Liver (tissue), 9 donors: ENCODE results near the gene HTD2. TPM values are rescaled to one million over a fixed set of nuclear protein-coding genes. Genes with fewer than 3 reads are reported as not detected.
A peak's percentile ranks its signal among the peaks of the same experiment; 100 is the strongest.

Source experiments
- DNase-seq: peaks from one replicate; pipeline ENCODE4 v3.0.0-alpha.2; 2017; ENCODE audit warnings: low spot score
- H3K27ac ChIP-seq, 2 donors: one replicate each; pipeline ENCODE4 v1.7.0; 2013; ENCODE audit warnings: inconsistent platforms in 2 of 2, low read length in 2 of 2, control low read depth in 1 of 2, low read depth in 1 of 2, mild to moderate bottlenecking in 1 of 2
- H3K27me3 ChIP-seq, 4 donors: one replicate each; pipeline versions ENCODE4 v1.6.1 to v1.7.0; 2013; ENCODE audit warnings: low read length in 3 of 4, inconsistent platforms in 1 of 4, mild to moderate bottlenecking in 1 of 4, moderate library complexity in 1 of 4; ENCODE audit not compliant: control insufficient read depth in 4 of 4, insufficient read depth in 4 of 4
- H3K36me3 ChIP-seq, 4 donors: one replicate each; pipeline versions ENCODE4 v1.6.1 to v1.7.0; 2013; ENCODE audit warnings: low read length in 3 of 4, mild to moderate bottlenecking in 3 of 4, low read depth in 1 of 4, moderate library complexity in 1 of 4; ENCODE audit not compliant: control insufficient read depth in 4 of 4, insufficient read depth in 3 of 4
- H3K4me1 ChIP-seq, 4 donors: one replicate each; pipeline versions ENCODE4 v1.6.1 to v1.7.0; 2013; ENCODE audit warnings: low read length in 3 of 4, mild to moderate bottlenecking in 3 of 4, moderate library complexity in 1 of 4; ENCODE audit not compliant: control insufficient read depth in 4 of 4, insufficient read depth in 4 of 4
- H3K4me3 ChIP-seq, 3 donors: one replicate each; pipeline versions ENCODE4 v1.6.1 to v1.7.0; 2013; ENCODE audit warnings: low read length in 3 of 3, control low read depth in 1 of 3, low read depth in 1 of 3, mild to moderate bottlenecking in 1 of 3
- H3K9ac ChIP-seq, 2 donors: one replicate each; pipeline ENCODE4 v1.7.0; 2013; ENCODE audit warnings: low read length in 2 of 2, mild to moderate bottlenecking in 2 of 2, moderate library complexity in 2 of 2, control low read depth in 1 of 2, low read depth in 1 of 2
- H3K9me3 ChIP-seq, 4 donors: one replicate each; pipeline versions ENCODE4 v1.6.1 to v1.7.0; 2013; ENCODE audit warnings: low read length in 3 of 4; ENCODE audit not compliant: control insufficient read depth in 4 of 4
- ATF3 ChIP-seq: IDR thresholded peaks from 2 replicates; pipeline ENCODE4 v1.6.1; 2016; ENCODE audit warnings: antibody characterized with exemption
- CTCF ChIP-seq: fragments of 150-350 bp; IDR thresholded peaks from 2 replicates; pipeline ENCODE4 v1.5.1; 2017; ENCODE audit warnings: improper control_type of control experiment, low read depth, low read length; ENCODE audit not compliant: missing input control
- EGR1 ChIP-seq, 2 donors: IDR thresholded peaks; 2 replicates each; pipeline ENCODE4 v1.6.1; 2016 to 2018; ENCODE audit warnings: antibody characterized with exemption in 2 of 2, low read depth in 2 of 2
- FOXA1 ChIP-seq: IDR thresholded peaks from 2 replicates; pipeline ENCODE4 v1.6.1; 2016; ENCODE audit warnings: antibody characterized with exemption
- FOXA2 ChIP-seq: IDR thresholded peaks from 2 replicates; pipeline ENCODE4 v1.6.1; 2016; ENCODE audit warnings: antibody characterized with exemption
- GABPA ChIP-seq, 2 donors: IDR thresholded peaks in 1 of 2; conservative IDR thresholded peaks in 1 of 2; 2 replicates each; pipeline ENCODE4 v1.6.1; 2016; ENCODE audit warnings: antibody characterized with exemption in 2 of 2, mild to moderate bottlenecking in 1 of 2, moderate library complexity in 1 of 2
- HNF4A ChIP-seq, 2 donors: conservative IDR thresholded peaks; 2 replicates each; pipeline ENCODE4 v1.6.1; 2016; ENCODE audit warnings: antibody characterized with exemption in 2 of 2, mild to moderate bottlenecking in 2 of 2
- HNF4G ChIP-seq: IDR thresholded peaks from 2 replicates; pipeline ENCODE4 v1.6.1; 2016; ENCODE audit warnings: antibody characterized with exemption
- JUND ChIP-seq, 2 donors: IDR thresholded peaks; 2 replicates each; pipeline ENCODE4 v1.6.1; 2016; ENCODE audit warnings: antibody characterized with exemption in 2 of 2
- MAX ChIP-seq: IDR thresholded peaks from 2 replicates; pipeline ENCODE4 v1.6.1; 2016; ENCODE audit warnings: antibody characterized with exemption
- NR2F2 ChIP-seq: IDR thresholded peaks from 2 replicates; pipeline ENCODE4 v1.6.1; 2016; ENCODE audit warnings: antibody characterized with exemption
- RAD21 ChIP-seq, 2 donors: IDR thresholded peaks; 2 replicates each; pipeline ENCODE4 v1.6.1; 2016; ENCODE audit warnings: antibody characterized with exemption in 2 of 2, mild to moderate bottlenecking in 2 of 2
- REST ChIP-seq: IDR thresholded peaks from 2 replicates; pipeline ENCODE4 v1.6.1; 2016; ENCODE audit warnings: antibody characterized with exemption, mild to moderate bottlenecking
- RXRA ChIP-seq, 2 donors: IDR thresholded peaks; 2 replicates each; pipeline ENCODE4 v1.6.1; 2017 to 2018; ENCODE audit warnings: antibody characterized with exemption in 2 of 2, mild to moderate bottlenecking in 1 of 2
- SP1 ChIP-seq: IDR thresholded peaks from 2 replicates; pipeline ENCODE4 v1.6.1; 2018; ENCODE audit warnings: antibody characterized with exemption, mild to moderate bottlenecking
- TAF1 ChIP-seq: conservative IDR thresholded peaks from 2 replicates; pipeline ENCODE4 v1.6.1; 2016; ENCODE audit warnings: antibody characterized with exemption, mild to moderate bottlenecking
- YY1 ChIP-seq: IDR thresholded peaks from 2 replicates; pipeline ENCODE4 v1.6.1; 2016; ENCODE audit warnings: antibody characterized with exemption, mild to moderate bottlenecking
- ZBTB33 ChIP-seq: IDR thresholded peaks from 2 replicates; pipeline ENCODE4 v1.6.1; 2016; ENCODE audit warnings: antibody characterized with exemption
- WGBS: extraction: QIAGEN DNeasy Blood & Tissue Kit; methylation state at CpG from one replicate; pipeline ENCODE4 v1.1.7; 2013; 5-methylcytosine and 5-hydroxymethylcytosine counted together
- polyA plus RNA-seq, 2 donors: library from polyadenylated mRNA; stranded (reverse) in 1 of 2; unstranded in 1 of 2; fragments of 200-250 nt in 1 of 2; fragments of >200 nt in 1 of 2; fragmentation: Nextera tagmentation in 1 of 2; extraction: Ambion mirVana in 1 of 2; gene quantifications; one replicate each; pipeline versions ENCODE4 v1.2.1 to v1.2.3, GENCODE V29; 2013 to 2015
- total RNA-seq, 2 donors: library from RNA; depleted of rRNA; stranded (reverse); fragments of >200 nt; gene quantifications; one replicate each; pipeline ENCODE4 v1.2.3, GENCODE V29; 2014
- donor health status: healthy.
- donor health status: healthy.
- donor health status: healthy.
- donor health status: healthy.
- donor health status: healthy.

The HTD2 gene
- total RNA-seq: 10 to 100 TPM in 1 of 2 donors, 1 to 10 TPM in 1; 7.4 to 14.8 TPM
- 10 to 100 TPM in 1 of 2 donors, 1 to 10 TPM in 1; 6.6 to 14.6 TPM for polyA plus RNA-seq

DNA sequence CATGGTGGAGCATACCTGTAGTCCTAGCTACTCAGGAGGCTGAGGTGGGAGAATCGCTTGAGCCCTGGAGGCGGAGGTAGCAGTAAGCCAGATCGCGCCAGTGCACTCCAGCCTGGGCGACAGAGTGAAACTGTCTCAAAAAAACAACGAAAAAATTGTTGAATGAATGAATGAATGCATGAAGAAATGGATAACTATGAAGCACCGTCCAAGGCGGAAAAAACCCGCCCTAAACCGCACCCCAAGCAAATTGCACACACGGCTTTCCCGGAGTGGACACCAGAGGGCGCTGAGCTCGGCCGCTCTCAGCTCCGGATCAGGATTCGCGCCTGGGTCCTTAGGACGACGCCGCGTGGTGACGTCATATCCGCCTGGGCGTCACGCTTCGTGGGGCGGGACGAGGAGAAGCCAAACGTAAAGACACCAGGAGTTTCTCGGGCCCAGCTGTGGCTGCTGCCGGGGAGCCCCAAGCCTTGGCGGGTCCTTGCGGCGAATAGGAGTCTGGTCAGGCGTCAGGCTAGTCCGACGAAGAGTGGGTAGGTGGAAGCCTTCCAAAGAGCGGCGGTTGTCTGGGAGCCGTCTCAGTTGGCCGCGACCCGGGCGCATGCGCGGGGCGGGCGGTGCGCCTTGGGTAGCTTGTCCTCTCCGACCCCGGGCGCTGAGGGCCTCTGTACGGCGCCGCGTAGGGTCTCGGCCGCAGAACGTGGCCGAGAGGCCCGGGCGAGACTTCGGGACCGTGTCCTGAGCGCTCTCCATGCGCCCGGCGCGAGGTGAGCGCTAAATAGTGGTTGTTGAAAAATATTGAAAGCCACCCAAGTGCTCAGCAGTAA, at the start of gene HTD2, which contains the start of gene RPP14:
TSS of gene HTD2 (plus strand) at position 639 of the 830 bp plus-strand sequence. CDS start 11,094 bp downstream, outside the sequence.
TSS of gene RPP14 (plus strand) at position 364 of the 830 bp plus-strand sequence. CDS start 4,085 bp downstream, outside the sequence.
- Histone ChIP-seq H3K9ac (peak within 1 kb of the TSS; percentile 84 to 97), H3K27me3 (no peaks in the 10 kb centered on the region), H3K27ac (peak within 1 kb of the TSS; percentile 94 to 98), H3K36me3 (peaks cover 0 to 11% (median 6%) of the 10 kb centered on the region in 4 donors), H3K9me3 (no peaks in the 10 kb centered on the region), H3K4me1 (peaks cover 2 to 27% (median 21%) of the 10 kb centered on the region in 4 donors), H3K4me3 (peak within 1 kb of the TSS; percentile 67 to 96 (median 92))
- peak; percentile 99 for DNase-seq
- TF ChIP-seq TAF1 (no peak), ZBTB33 (peak; percentile 62), FOXA2 (no peak), RXRA (IDR thresholded peaks at IDR 0.05) (peak; percentile 48 to 72), SP1 (peak; percentile 67), REST (peak; percentile 6), CTCF (peak; percentile 97), GABPA (IDR thresholded peaks at IDR 0.05 in 1 of 2, conservative IDR thresholded peaks at IDR 0.05 in 1 of 2) (peak; percentile 77 to 95), HNF4G (no peak), ATF3 (peak; percentile 66), RAD21 (IDR thresholded peaks at IDR 0.05) (peak; percentile 73 to 89), YY1 (peak; percentile 65), JUND (IDR thresholded peaks at IDR 0.05) (peak; percentile 71 to 74), NR2F2 (peak; percentile 46), EGR1 (IDR thresholded peaks at IDR 0.05; ENCODE audit: low read depth in 2 of 2) (peak in 1 of 2 donors; percentile 21), FOXA1 (no peak), MAX (peak; percentile 71), HNF4A (conservative IDR thresholded peaks at IDR 0.05) (peak; percentile 22 to 45)
- WGBS: 4% methylated on average over 71 of the region's 71 CpGs
